ENCODE data around the gene TWF2. TPM values are rescaled to one million over a fixed set of nuclear protein-coding genes. Genes with fewer than 3 reads are reported as not detected.

Gene TWF2
- total RNA-seq, 1 experiment from 2014 or later, result 44.8 TPM

DNA sequence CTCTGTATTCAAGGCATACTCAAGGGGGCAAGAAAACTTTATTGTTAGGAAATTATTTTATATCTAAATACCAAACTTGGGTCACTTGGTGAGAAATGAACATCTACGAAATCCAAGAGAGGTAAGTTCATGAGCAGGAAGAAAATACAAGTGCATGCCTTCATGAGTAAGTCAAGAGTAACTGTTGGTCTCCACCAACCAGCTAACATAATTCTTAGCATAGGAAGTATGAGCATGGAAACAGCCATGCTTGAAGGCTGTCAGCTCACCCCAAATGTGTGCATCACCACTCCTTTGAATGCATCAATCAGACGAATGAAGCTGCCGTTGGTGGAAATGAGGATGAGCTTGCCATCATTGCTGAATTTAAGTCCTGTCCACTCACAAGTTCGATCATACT, 20.5 kb upstream of the TWF2 start:
- H4K8ac ChIP-seq (replicated peaks; ENCODE audit: insufficient read length, low read depth, low read length), result no peak overlapping the region
- Mint-ChIP-seq H3K4me3 (no peak overlapping the region), H3K27me3 (ENCODE audit: low read depth) (no peaks in the 10 kb centered on the region), H3K9me3 (no peaks in the 10 kb centered on the region), H3K36me3 (ENCODE audit: insufficient read depth in 1 of 3, low read depth in 3 of 3) (peaks cover 56 to 100% (median 90%) of the 10 kb centered on the region in 3 experiments; a peak in 6 of 7 replicates), H3K27ac (no peak overlapping the region), H3K4me1 (no peaks in the 10 kb centered on the region)
- no peak overlapping the region for H3K14ac ChIP-seq (ENCODE audit: insufficient read depth, low read length)
- H3K27me3 ChIP-seq (ENCODE audit: insufficient read depth, low read length), result no peaks in the 10 kb centered on the region; the same call in 1 of the 2 replicates
- H3K23ac ChIP-seq (ENCODE audit: insufficient read length, low read depth, low read length), result no peak overlapping the region
- no peak overlapping the region for H3K4ac ChIP-seq (ENCODE audit: low read depth, low read length)
- H2AK5ac ChIP-seq (ENCODE audit: insufficient read length, low read length), result no peak overlapping the region
- H4K91ac ChIP-seq (ENCODE audit: insufficient read length, low read depth, low read length), result no peak overlapping the region
- H2BK5ac ChIP-seq (ENCODE audit: insufficient read length, low read length), result no peak overlapping the region
- no peak overlapping the region for H2BK120ac ChIP-seq (ENCODE audit: low read depth, low read length, poor library complexity, severe bottlenecking)
- no peak for DNase-seq
- WGBS (ENCODE audit: extremely low coverage, insufficient read length, low lambda C conversion rate), result no CpG with 5 or more reads among the region's 4 CpGs
- no peak overlapping the region for H3K18ac ChIP-seq (ENCODE audit: insufficient read length, low read depth, low read length)
- no peak overlapping the region for H3K9ac ChIP-seq (ENCODE audit: extremely low read depth, insufficient read length, low read length)
- H3K56ac ChIP-seq (ENCODE audit: insufficient read length, low read depth, low read length), result no peak overlapping the region
- no peak overlapping the region for H2BK20ac ChIP-seq (ENCODE audit: low read depth, low read length, poor library complexity, severe bottlenecking)
- peaks cover 2% of the 10 kb centered on the region for H3K79me1 ChIP-seq (ENCODE audit: insufficient read depth, low read depth, low read length, poor library complexity, severe bottlenecking)
- no peak overlapping the region for H4K5ac ChIP-seq (ENCODE audit: insufficient read length, low read depth, low read length)
- H2BK15ac ChIP-seq (ENCODE audit: low read depth, low read length), result no peak overlapping the region
- no peak overlapping the region for H2BK12ac ChIP-seq (ENCODE audit: insufficient read length, low read depth, low read length)
- no peak overlapping the region for H3K27ac ChIP-seq (ENCODE audit: insufficient read length, low read depth, low read length)
- H3T11ph ChIP-seq (ENCODE audit: low read length), result no peak overlapping the region
- H3K4me1 ChIP-seq (ENCODE audit: insufficient read depth, low read length), result no peaks in the 10 kb centered on the region
- H3K4me2 ChIP-seq (ENCODE audit: insufficient read depth, insufficient read length, low read length), result no peak overlapping the region
- TF ChIP-seq, protein P1, sequence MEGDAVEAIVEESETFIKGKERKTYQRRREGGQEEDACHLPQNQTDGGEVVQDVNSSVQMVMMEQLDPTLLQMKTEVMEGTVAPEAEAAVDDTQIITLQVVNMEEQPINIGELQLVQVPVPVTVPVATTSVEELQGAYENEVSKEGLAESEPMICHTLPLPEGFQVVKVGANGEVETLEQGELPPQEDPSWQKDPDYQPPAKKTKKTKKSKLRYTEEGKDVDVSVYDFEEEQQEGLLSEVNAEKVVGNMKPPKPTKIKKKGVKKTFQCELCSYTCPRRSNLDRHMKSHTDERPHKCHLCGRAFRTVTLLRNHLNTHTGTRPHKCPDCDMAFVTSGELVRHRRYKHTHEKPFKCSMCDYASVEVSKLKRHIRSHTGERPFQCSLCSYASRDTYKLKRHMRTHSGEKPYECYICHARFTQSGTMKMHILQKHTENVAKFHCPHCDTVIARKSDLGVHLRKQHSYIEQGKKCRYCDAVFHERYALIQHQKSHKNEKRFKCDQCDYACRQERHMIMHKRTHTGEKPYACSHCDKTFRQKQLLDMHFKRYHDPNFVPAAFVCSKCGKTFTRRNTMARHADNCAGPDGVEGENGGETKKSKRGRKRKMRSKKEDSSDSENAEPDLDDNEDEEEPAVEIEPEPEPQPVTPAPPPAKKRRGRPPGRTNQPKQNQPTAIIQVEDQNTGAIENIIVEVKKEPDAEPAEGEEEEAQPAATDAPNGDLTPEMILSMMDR (conservative IDR thresholded peaks at IDR 0.05), result no peak
- no peaks in the 10 kb centered on the region for H4K20me1 ChIP-seq (ENCODE audit: control insufficient read depth, insufficient read depth, insufficient read length)
- no peaks in the 10 kb centered on the region for H3K23me2 ChIP-seq (ENCODE audit: insufficient read length, low read depth, low read length, poor library complexity, severe bottlenecking)
- no peaks in the 10 kb centered on the region; the same call in 1 of the 2 replicates for H3K79me2 ChIP-seq (ENCODE audit: insufficient read depth, low read length)
- H3K9me3 ChIP-seq (ENCODE audit: control insufficient read depth, low read depth, low read length), result no peaks in the 10 kb centered on the region
- H2AFZ ChIP-seq (ENCODE audit: low read length), result no peak overlapping the region
